ENCODE data around the gene LHFPL3.

DNA sequence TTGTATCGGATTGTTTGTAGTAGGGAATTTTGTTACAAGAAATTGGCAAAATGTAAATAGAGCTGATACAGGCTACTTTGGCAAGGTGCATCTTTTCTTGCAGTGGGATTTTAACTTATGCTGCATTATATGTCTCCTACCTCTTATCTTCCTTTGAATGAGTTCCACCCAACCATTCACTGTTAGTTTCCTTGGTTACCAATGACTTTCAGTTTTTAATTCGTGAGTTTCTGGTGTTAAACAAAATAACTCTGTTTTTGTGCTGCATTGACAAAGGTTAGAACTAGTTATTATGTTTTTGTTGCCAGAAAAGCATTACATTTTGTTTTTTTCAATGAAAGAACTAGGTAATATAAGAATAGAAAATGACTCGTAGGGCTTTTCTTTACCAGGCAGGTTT is 327.2 kb downstream of the LHFPL3 start:
- TF ChIP-seq, protein P1, sequence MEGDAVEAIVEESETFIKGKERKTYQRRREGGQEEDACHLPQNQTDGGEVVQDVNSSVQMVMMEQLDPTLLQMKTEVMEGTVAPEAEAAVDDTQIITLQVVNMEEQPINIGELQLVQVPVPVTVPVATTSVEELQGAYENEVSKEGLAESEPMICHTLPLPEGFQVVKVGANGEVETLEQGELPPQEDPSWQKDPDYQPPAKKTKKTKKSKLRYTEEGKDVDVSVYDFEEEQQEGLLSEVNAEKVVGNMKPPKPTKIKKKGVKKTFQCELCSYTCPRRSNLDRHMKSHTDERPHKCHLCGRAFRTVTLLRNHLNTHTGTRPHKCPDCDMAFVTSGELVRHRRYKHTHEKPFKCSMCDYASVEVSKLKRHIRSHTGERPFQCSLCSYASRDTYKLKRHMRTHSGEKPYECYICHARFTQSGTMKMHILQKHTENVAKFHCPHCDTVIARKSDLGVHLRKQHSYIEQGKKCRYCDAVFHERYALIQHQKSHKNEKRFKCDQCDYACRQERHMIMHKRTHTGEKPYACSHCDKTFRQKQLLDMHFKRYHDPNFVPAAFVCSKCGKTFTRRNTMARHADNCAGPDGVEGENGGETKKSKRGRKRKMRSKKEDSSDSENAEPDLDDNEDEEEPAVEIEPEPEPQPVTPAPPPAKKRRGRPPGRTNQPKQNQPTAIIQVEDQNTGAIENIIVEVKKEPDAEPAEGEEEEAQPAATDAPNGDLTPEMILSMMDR (IDR thresholded peaks at IDR 0.05), result no peak
- TF ChIP-seq MYC (IDR thresholded peaks at IDR 0.05; ENCODE audit: borderline replicate concordance, low read length) (no peak), SMC3 (IDR thresholded peaks at IDR 0.05) (no peak), ESRRA (IDR thresholded peaks at IDR 0.05; ENCODE audit: borderline replicate concordance, low read length) (no peak), RFX5 (IDR thresholded peaks at IDR 0.05) (no peak), HOXA7 (CRISPR knock-in tag; IDR thresholded peaks at IDR 0.05) (no peak), EP300 (IDR thresholded peaks at IDR 0.05) (no peak), HDAC2 (IDR thresholded peaks at IDR 0.05) (no peak), CBX2 (IDR thresholded peaks at IDR 0.05; ENCODE audit: borderline replicate concordance, low read depth) (no peak)
- TF ChIP-seq, protein P2, sequence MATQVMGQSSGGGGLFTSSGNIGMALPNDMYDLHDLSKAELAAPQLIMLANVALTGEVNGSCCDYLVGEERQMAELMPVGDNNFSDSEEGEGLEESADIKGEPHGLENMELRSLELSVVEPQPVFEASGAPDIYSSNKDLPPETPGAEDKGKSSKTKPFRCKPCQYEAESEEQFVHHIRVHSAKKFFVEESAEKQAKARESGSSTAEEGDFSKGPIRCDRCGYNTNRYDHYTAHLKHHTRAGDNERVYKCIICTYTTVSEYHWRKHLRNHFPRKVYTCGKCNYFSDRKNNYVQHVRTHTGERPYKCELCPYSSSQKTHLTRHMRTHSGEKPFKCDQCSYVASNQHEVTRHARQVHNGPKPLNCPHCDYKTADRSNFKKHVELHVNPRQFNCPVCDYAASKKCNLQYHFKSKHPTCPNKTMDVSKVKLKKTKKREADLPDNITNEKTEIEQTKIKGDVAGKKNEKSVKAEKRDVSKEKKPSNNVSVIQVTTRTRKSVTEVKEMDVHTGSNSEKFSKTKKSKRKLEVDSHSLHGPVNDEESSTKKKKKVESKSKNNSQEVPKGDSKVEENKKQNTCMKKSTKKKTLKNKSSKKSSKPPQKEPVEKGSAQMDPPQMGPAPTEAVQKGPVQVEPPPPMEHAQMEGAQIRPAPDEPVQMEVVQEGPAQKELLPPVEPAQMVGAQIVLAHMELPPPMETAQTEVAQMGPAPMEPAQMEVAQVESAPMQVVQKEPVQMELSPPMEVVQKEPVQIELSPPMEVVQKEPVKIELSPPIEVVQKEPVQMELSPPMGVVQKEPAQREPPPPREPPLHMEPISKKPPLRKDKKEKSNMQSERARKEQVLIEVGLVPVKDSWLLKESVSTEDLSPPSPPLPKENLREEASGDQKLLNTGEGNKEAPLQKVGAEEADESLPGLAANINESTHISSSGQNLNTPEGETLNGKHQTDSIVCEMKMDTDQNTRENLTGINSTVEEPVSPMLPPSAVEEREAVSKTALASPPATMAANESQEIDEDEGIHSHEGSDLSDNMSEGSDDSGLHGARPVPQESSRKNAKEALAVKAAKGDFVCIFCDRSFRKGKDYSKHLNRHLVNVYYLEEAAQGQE (IDR thresholded peaks at IDR 0.05), result no peak
- TF ChIP-seq, protein P3, sequence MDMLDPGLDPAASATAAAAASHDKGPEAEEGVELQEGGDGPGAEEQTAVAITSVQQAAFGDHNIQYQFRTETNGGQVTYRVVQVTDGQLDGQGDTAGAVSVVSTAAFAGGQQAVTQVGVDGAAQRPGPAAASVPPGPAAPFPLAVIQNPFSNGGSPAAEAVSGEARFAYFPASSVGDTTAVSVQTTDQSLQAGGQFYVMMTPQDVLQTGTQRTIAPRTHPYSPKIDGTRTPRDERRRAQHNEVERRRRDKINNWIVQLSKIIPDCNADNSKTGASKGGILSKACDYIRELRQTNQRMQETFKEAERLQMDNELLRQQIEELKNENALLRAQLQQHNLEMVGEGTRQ (IDR thresholded peaks at IDR 0.05), result no peak
